GM12864 (cell line): ENCODE results near the gene SEPTIN2.
"Not testable (repeated sequence)": the region's sequence is repeated elsewhere in the genome, so short reads cannot be mapped to it uniquely, and the experiment has no call there.

ENCODE experiments used
- DNase-seq: peaks from one replicate; pipeline ENCODE4 v3.0.0-alpha.2; 2011; ENCODE audit warnings: low read depth
- H3K4me3 ChIP-seq: 2 replicates; pipeline ENCODE4 v1.5.1; 2011; ENCODE audit warnings: mild to moderate bottlenecking, low read depth, low read length, control low read depth
- TF ChIP-seq, protein P1 (sequence below): IDR thresholded peaks from 2 replicates; pipeline ENCODE4 v1.5.1; 2011; ENCODE audit warnings: low read depth, mild to moderate bottlenecking, moderate library complexity, low read length, control low read depth, inconsistent platforms; ENCODE audit errors: missing control alignments

SEPTIN2 gene

GRCh38 chr2:241271706-241272302 lies 43.9 kb upstream of the SEPTIN2 start:
- peak overlapping the region; percentile 92 for H3K4me3 ChIP-seq
- TF ChIP-seq, protein P1, sequence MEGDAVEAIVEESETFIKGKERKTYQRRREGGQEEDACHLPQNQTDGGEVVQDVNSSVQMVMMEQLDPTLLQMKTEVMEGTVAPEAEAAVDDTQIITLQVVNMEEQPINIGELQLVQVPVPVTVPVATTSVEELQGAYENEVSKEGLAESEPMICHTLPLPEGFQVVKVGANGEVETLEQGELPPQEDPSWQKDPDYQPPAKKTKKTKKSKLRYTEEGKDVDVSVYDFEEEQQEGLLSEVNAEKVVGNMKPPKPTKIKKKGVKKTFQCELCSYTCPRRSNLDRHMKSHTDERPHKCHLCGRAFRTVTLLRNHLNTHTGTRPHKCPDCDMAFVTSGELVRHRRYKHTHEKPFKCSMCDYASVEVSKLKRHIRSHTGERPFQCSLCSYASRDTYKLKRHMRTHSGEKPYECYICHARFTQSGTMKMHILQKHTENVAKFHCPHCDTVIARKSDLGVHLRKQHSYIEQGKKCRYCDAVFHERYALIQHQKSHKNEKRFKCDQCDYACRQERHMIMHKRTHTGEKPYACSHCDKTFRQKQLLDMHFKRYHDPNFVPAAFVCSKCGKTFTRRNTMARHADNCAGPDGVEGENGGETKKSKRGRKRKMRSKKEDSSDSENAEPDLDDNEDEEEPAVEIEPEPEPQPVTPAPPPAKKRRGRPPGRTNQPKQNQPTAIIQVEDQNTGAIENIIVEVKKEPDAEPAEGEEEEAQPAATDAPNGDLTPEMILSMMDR = no peak
- DNase-seq = no peak

DNA sequence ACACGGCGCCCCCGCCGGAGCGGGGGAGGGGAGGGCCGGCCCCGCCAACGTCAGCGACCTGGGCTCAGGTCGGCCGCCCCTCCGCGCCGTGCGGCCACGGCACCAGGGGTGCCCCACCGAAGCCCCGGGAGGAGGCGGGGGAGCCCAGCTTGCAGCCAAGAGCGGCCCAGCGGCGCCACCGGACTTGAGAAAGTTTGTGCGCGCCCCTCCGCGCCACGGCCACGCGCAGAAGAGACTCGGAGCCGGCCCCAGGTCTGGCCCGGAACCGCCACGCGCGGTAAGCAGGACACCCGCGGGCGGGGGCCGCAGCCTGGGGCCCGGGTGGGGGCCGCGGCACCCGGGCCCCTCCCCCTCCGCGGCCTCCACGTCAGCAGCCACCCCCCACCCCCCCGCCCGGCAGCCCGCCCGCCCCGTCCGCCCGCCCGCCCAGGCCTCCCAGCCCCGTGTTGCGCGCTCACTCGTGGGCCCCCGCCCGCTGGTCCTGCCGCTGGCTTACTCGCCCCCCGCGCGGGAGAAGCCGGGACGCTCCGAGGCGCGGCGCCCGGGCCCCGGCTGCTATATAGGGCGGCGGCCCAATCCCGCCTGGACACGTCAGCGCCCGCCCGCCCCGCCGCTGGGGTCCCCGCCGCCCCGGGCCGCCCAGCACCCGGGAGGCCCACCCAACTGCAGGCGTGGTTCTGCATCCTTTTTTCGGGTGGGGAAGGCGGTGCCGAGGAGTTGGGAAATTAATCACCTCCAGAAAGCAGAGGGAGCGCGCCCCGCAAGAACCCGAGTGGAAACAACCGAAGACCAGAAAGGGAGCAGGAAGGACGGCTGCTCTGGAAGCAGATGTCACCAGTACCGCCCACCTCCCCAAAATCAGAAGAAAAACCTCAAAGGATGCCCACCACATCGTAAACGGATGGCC lies 43.2 kb upstream of the SEPTIN2 start:
- TF ChIP-seq, protein P1 = no peak
- H3K4me3 ChIP-seq = peak overlapping the region; percentile 92
- no peak for DNase-seq

DNA sequence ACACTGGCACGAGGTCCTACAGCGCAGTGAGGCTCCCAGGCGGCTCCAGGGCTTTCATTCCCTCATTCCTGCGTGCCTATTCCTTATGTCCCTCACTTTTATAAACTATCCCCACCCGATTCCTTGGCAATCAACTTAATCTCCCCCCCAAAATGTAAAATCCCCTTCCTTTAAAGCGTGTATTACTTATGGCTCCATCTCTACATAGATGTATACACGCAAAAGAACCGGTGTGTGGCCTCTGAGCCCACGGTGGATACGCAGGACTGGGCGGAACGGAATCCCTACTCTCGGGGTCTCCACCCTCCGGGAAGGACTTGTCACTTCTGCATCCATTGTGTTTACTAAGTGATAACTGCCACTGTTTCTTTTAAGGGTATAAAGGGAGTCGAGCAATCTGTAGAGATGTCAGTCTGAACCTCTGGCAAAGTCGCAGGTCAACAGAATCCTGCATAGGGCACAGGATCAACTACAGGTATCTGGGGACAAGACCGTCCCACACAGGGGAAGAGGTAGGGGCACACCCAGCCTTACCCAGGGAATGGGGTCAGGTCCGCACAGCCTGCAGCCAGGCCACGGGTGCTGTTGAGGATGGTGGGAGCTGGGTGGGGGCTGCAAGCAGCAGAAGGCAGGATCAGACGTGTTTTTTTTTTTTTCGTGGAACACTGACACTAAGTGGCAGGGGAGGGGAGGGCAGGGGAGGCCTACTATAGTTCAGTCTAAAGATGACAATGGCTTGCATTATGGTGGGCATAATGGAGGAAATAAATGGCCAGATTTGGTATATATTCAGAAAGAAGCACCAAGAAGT lies 42.3 kb upstream of the SEPTIN2 start:
- H3K4me3 ChIP-seq = peak overlapping the region; percentile 92
- no peak for DNase-seq
- TF ChIP-seq, protein P1 = peak; percentile 10

DNA sequence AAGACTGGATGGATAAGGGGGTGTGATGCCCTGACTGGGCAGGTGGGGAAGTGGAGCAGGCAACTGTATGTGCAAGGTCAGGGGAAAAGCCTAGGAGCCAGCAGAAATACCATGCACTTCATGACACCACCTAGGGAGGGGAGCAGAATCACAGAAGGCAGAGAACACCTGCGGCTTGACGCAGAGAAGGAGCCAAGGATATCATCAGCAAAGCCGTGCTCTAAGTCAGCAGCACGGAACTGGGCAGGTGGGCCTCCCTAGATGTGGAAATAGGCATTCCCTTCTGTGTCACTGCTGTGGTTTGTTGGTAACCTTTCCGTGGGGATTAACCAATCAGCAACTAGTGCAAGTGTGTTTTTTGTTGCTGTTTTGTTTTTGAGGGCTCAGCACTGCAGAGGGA lies 41.6 kb upstream of the SEPTIN2 start:
- TF ChIP-seq, protein P1 = no peak
- H3K4me3 ChIP-seq = no peak overlapping the region
- DNase-seq = no peak

- no peak overlapping the region for H3K4me3 ChIP-seq
- DNase-seq = no peak
- TF ChIP-seq, protein P1 = no peak
These were observed 40.2 kb upstream of the SEPTIN2 start for GRCh38 chr2:241275504-241275903.

- TF ChIP-seq, protein P1 = no peak
- no peak overlapping the region for H3K4me3 ChIP-seq
- no peak for DNase-seq
These were observed 39.8 kb upstream of the SEPTIN2 start for GRCh38 chr2:241275910-241276309.

GRCh38 chr2:241278306-241278705 lies 37.4 kb upstream of the SEPTIN2 start:
- not testable (repeated sequence) for H3K4me3 ChIP-seq, DNase-seq
